ENCODE measurements around the gene NDUFS2. TPM values are rescaled to one million over a fixed set of nuclear protein-coding genes. Genes with fewer than 3 reads are reported as not detected.
"Not testable (repeated sequence)": the region's sequence is repeated elsewhere in the genome, so short reads cannot be mapped to it uniquely, and the experiment has no call there.

NDUFS2 gene
- total and polyA plus RNA-seq, 2 experiments from 2014 or later, result 183 to 367 TPM

DNA sequence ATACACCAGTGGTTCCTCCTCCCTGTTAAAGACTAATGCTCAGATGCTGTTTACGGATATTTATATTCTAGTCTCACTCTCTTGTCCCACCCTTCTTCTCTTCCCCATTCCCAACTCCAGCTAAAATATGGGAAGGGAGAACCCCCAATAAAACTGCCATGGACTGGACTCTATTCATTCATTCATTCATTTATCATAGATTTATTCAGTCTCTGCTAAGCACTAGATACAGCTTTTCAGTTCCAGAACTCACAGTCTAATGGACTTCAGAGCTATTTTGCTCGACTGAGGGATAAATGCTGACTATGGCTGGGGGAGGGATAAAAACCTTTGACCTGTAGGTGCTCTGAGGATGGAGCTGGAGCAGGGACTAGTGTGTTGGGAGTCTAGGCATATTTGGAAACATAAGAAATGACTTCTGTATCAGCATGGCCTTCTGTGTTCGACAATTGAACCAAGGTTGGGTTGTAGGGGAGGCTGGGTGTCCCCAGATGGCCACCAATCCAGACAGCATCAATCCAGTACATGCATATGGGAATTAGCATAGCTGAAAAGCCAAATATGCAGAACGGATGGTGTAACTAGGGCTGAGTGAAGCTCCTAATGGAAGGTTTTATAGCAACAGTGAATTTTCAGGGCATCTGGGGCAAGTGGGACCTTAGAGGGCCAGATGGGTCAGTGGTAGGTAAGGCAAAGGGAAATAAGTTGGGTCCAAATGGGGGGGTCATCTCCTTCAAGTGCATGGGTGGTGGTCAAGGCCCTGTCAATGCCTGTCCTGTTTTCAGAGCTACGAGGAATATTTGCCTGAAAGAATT, 17.1 kb downstream of the NDUFS2 start:
- TF ChIP-seq, protein P1, sequence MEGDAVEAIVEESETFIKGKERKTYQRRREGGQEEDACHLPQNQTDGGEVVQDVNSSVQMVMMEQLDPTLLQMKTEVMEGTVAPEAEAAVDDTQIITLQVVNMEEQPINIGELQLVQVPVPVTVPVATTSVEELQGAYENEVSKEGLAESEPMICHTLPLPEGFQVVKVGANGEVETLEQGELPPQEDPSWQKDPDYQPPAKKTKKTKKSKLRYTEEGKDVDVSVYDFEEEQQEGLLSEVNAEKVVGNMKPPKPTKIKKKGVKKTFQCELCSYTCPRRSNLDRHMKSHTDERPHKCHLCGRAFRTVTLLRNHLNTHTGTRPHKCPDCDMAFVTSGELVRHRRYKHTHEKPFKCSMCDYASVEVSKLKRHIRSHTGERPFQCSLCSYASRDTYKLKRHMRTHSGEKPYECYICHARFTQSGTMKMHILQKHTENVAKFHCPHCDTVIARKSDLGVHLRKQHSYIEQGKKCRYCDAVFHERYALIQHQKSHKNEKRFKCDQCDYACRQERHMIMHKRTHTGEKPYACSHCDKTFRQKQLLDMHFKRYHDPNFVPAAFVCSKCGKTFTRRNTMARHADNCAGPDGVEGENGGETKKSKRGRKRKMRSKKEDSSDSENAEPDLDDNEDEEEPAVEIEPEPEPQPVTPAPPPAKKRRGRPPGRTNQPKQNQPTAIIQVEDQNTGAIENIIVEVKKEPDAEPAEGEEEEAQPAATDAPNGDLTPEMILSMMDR (IDR thresholded peaks at IDR 0.05; ENCODE audit: low read depth, low read length), result no peak
- Histone ChIP-seq H3K27ac (no peak overlapping the region), H3K9me3 (ENCODE audit: low read depth) (no peaks in the 10 kb centered on the region), H3K27me3 (no peaks in the 10 kb centered on the region), H3K4me1 (ENCODE audit: low read depth) (peaks cover 6% of the 10 kb centered on the region), H3K36me3 (no peaks in the 10 kb centered on the region), H3K4me3 (no peak overlapping the region)
- DNase-seq (ENCODE audit: low read depth in 1 of 2, low spot score in 1 of 2), result no peak

DNA sequence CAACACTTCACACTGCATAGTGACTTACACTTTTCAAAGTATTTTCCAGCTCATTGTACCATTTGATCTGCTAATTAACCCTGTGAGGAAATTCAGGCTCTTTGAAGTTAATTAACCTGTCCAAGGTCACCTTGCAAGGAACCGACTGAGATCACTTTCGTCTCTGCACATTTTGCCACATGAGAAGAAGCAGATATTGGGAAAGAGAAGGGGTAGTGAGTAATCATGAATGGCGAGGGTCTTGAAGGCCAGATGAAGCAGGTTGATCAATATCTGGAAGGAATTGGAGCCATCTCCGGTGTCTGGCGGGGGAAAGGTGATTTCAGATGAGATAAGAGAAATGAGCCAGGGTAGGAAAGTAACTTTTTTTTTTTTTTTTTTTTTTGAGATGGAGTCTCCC, 17.8 kb downstream of the NDUFS2 start:
- H3K4me3 ChIP-seq, result no peak overlapping the region
- peaks cover 6% of the 10 kb centered on the region for H3K4me1 ChIP-seq (ENCODE audit: low read depth)
- H3K27ac ChIP-seq, result no peak overlapping the region
- DNase-seq (ENCODE audit: low read depth in 1 of 2, low spot score in 1 of 2), result no peak
- H3K36me3 ChIP-seq, result no peaks in the 10 kb centered on the region
- no peaks in the 10 kb centered on the region for H3K27me3 ChIP-seq
- H3K9me3 ChIP-seq (ENCODE audit: low read depth), result no peaks in the 10 kb centered on the region
- TF ChIP-seq, protein P1 (IDR thresholded peaks at IDR 0.05; ENCODE audit: low read depth, low read length), result no peak

DNA sequence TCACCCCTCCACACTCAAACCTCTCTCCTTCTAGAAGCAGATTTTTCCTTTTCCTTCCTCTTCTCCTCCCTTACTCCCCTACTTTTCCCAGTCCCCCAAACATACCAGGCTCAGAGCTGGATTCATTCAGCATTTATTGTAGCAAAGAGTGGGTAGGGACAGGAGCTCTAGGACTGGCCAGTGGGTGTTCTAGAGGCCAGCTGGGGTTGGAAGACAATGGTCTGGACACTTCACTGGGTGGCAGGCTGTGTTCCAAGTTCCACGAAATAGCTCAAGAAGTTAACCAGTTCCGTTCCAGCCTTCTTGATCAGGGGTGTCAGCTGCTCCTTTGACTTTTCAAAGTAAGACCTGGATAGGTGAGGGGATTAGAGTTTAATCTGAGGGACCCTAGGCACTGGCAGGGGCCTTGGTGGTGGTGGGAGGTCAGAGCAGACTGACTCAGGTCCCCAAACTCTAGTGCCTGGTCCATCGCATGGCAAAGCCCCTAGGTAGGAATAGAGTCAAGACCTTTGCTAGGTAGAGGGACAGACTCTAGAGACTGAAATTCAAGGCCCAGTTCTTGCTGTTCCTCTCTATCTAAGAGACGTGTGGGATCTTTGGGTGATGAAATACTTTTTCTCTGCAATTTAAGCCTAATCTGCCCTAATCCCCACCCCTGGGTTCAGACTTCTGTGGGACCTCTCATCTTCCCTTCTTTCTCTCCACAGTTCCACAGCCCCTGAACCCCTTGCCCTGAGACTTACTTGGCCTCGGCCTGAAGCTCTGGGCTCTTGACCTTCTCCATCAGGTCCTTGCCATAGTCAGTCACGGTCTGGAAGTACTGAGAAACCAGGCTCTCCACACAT, 20.2 kb downstream of the NDUFS2 start:
- H3K4me3 ChIP-seq, result no peak overlapping the region
- H3K27me3 ChIP-seq, result no peaks in the 10 kb centered on the region
- TF ChIP-seq, protein P1 (IDR thresholded peaks at IDR 0.05; ENCODE audit: low read depth, low read length), result no peak
- peaks cover 4% of the 10 kb centered on the region for H3K4me1 ChIP-seq (ENCODE audit: low read depth)
- DNase-seq (ENCODE audit: low read depth in 1 of 2, low spot score in 1 of 2), result no peak
- no peaks in the 10 kb centered on the region for H3K36me3 ChIP-seq
- H3K27ac ChIP-seq, result no peak overlapping the region
- H3K9me3 ChIP-seq (ENCODE audit: low read depth), result no peaks in the 10 kb centered on the region

DNA sequence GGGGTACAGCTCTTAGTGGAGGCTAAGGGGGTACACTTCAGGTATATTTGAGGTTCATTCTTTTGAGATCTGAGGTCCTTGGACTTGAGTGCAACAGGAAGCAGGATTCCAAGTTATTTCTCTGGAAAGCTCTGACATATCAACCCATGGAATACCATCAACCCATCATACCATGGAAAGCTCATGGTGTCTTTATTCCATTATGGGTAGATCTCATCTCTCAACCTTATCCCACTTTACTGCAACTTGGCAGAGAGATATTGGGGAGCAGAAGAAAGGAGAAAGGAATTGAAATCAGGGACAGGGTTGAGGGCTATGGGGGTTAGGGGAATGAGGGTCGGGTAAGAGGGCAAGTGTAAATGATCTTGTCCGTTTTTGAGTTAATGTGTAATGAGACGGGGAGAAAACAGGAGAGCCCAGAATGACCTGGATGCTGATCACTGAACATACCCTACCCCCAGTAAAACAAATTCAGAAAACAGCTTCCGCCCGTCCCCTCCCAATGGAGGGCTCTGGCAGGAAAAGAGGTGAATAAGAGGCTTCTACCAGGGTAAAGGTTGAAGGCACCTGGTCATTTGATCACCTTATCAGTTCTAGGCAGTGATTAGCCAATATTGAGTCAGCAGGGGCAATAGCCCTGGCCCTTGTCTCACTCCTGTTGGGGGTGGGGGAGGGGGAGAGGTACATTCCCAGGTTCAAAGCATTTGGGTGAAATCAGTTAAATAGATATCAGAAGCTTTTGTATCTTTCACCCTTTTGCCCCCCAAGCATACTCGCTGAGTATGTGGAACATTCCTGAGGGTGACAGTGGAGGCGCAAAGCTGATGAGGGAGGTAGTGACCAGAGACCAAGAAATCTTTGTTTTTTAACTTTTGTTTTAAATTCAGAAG, 21.9 kb downstream of the NDUFS2 start:
- no peaks in the 10 kb centered on the region for H3K9me3 ChIP-seq (ENCODE audit: low read depth)
- H3K27me3 ChIP-seq, result no peaks in the 10 kb centered on the region
- H3K4me3 ChIP-seq, result no peak overlapping the region
- TF ChIP-seq, protein P1 (IDR thresholded peaks at IDR 0.05; ENCODE audit: low read depth, low read length), result no peak
- peaks cover 8% of the 10 kb centered on the region for H3K4me1 ChIP-seq (ENCODE audit: low read depth)
- DNase-seq (ENCODE audit: low read depth in 1 of 2, low spot score in 1 of 2), result no peak
- H3K27ac ChIP-seq, result no peak overlapping the region
- H3K36me3 ChIP-seq, result no peaks in the 10 kb centered on the region

DNA sequence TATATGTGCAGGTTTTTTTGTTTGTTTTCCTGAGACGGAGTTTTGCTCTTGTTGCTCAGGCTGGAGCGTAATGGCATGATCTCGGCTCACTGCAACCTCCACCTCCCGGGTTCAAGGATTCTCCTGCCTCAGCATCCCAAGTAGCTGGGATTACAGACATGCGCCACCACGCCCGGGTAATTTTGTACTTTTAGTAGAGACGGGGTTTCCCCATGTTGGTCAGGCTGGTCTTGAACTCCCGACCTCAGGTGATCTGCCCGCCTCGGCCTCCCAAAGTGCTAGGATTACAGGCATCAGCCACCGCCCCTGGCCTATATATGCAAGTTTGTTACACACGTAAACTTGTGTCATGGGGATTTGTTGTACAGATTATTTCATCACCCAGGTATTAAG, 22.5 kb downstream of the NDUFS2 start:
- not testable (repeated sequence) for H3K4me3 ChIP-seq; H3K36me3 ChIP-seq; H3K4me1 ChIP-seq (ENCODE audit: low read depth)

More for the DNA sequence above, 22.5 kb downstream of the NDUFS2 start:
- not testable (repeated sequence) for DNase-seq (ENCODE audit: low read depth in 1 of 2, low spot score in 1 of 2); H3K9me3 ChIP-seq (ENCODE audit: low read depth); H3K27me3 ChIP-seq; H3K27ac ChIP-seq
